ENCODE data around the gene ATP10A.

DNA sequence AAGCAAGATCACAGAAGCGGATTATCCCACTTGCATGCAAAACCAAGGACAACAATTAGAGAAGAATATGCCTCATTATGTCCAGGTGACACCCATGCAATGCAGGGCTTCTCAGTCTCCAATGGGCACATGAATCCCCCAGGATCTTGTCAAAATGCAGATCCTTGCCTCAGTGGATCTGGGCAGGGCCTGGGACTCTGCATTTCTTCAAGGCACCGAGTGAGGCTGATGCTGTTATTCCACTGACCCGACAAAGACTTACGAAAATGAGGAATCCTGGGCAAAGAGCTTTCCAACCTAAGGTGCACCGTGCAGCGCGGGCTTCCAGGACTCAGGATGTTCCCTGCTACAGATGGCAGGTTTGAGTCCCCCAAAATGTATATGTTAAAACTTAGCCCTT lies 99.2 kb downstream of the ATP10A start:
- TF ChIP-seq, protein P1, sequence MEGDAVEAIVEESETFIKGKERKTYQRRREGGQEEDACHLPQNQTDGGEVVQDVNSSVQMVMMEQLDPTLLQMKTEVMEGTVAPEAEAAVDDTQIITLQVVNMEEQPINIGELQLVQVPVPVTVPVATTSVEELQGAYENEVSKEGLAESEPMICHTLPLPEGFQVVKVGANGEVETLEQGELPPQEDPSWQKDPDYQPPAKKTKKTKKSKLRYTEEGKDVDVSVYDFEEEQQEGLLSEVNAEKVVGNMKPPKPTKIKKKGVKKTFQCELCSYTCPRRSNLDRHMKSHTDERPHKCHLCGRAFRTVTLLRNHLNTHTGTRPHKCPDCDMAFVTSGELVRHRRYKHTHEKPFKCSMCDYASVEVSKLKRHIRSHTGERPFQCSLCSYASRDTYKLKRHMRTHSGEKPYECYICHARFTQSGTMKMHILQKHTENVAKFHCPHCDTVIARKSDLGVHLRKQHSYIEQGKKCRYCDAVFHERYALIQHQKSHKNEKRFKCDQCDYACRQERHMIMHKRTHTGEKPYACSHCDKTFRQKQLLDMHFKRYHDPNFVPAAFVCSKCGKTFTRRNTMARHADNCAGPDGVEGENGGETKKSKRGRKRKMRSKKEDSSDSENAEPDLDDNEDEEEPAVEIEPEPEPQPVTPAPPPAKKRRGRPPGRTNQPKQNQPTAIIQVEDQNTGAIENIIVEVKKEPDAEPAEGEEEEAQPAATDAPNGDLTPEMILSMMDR (IDR thresholded peaks at IDR 0.05) = no peak
- TF ChIP-seq POLR2A (IDR thresholded peaks at IDR 0.05) (no peak), POLR2AphosphoS5 (IDR thresholded peaks at IDR 0.05) (no peak)
